ENCODE data around the gene ANKRD29.

Gene ANKRD29

DNA sequence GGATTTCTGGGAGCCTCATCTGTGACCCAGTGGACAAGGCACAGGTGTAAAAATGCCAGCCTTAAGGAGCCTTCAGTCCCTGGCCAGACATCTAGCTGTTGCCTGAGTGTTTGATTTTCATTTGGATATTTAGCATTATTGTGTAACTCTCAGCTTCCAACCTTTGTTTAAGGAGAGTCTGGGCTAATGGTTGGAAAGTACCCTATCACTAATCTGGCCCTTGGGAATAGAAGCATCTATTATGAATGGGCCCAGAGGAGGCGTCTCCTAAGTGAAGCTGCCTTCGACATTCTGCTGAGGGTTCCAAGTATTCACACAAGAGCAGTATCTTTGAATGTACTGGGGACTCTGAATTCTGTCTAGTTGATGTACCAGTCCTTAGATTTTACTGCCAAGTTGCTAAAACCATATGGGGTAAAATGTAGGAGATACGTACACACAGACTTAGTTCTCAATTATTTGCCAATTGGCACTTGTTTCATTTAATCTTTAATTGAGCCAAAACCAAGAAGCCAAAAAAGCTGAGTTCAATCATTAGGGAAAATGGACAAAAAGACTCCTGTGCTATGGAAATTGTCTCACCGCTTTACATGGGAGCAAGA is 7.2 kb upstream of the ANKRD29 start (continued):
- TF ChIP-seq, protein P1, sequence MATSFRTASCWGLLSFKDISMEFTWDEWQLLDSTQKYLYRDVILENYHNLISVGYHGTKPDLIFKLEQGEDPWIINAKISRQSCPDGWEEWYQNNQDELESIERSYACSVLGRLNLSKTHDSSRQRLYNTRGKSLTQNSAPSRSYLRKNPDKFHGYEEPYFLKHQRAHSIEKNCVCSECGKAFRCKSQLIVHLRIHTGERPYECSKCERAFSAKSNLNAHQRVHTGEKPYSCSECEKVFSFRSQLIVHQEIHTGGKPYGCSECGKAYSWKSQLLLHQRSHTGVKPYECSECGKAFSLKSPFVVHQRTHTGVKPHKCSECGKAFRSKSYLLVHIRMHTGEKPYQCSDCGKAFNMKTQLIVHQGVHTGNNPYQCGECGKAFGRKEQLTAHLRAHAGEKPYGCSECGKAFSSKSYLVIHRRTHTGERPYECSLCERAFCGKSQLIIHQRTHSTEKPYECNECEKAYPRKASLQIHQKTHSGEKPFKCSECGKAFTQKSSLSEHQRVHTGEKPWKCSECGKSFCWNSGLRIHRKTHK (tag by site-specific recombination; IDR thresholded peaks at IDR 0.05): no peak

DNA sequence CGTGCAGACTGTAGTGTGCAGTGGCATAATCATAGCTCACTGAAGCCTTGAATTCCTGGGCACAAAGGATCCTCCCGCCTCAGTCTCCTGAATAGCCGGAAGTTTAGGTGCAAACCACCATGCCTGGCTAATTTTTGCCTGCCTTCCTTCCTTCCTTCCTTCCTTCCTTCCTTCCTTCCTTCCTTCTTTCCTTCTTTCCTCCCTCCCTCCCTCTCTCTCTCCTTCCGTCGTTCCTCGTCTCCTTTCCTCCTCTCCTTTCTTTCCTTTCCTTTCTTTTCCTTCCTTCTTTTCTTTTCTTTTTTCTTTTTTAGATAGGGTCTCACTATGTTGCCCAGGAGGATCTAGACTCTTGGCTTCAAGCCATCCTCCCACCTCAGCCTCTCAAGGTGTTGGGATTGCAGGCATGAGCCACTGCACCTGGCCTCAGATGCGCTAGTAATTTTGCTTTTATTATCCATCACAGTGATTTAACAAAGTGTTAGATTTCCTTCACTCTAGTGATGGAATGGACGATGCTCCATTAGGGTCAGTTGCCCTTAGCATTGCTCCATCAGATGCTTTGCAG is 6.6 kb upstream of the ANKRD29 start:
- CTCF ChIA-PET: no interaction called here

DNA sequence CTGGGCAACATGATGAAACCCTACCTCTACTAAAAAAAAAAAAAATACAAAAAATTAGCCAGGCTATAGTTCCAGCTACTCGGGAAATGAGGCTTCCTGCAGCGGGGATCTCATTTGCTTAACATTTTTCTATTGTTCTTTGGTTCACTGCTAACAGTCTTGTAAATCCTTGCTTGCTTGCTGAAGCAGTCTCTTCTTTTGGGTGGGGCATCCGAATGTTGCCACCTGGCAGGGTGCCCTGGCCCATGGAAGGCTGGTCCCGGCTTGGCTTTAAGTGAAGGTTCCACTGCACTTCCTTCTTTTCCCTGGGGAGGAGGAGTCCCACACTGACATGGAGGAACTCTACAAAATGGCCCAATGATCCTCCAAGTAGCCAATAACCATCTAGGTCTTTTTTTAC is 6.0 kb upstream of the ANKRD29 start:
- H3K27ac ChIP-seq (ENCODE audit: extremely low read depth, low read depth, low read length): no peak overlapping the region

More for the DNA sequence above, 6.6 kb upstream of the ANKRD29 start:
- H3K27ac ChIP-seq (ENCODE audit: extremely low read depth, low read depth, low read length): no peak overlapping the region
- H3K4me3 ChIP-seq (ENCODE audit: low read depth, low read length): no peak overlapping the region
- TF ChIP-seq ZNF324 (tag by site-specific recombination; IDR thresholded peaks at IDR 0.05) (no peak), ZNF529 (tag by site-specific recombination; IDR thresholded peaks at IDR 0.05; ENCODE audit: insufficient replicate concordance) (no peak), KLF8 (tag by site-specific recombination; IDR thresholded peaks at IDR 0.05) (no peak), ZNF366 (tag by site-specific recombination; conservative IDR thresholded peaks at IDR 0.05) (peak; percentile 93), MYNN (tag by site-specific recombination; IDR thresholded peaks at IDR 0.05; ENCODE audit: borderline replicate concordance) (no peak), ZNF121 (tag by site-specific recombination; IDR thresholded peaks at IDR 0.05) (peak; percentile 66; the same call in 1 of the 2 replicates)
- POLR2A ChIA-PET: no interaction called here
- no peaks in the 10 kb centered on the region for H3K4me1 ChIP-seq (ENCODE audit: control insufficient read depth, insufficient read depth, low read length)
- H3K9me3 ChIP-seq (ENCODE audit: control insufficient read depth, insufficient read depth, low read depth, low read length): no peaks in the 10 kb centered on the region
- H3K36me3 ChIP-seq (ENCODE audit: control insufficient read depth in 2 of 2, insufficient read depth in 1 of 2, low read length in 2 of 2): no peaks in the 10 kb centered on the region

DNA sequence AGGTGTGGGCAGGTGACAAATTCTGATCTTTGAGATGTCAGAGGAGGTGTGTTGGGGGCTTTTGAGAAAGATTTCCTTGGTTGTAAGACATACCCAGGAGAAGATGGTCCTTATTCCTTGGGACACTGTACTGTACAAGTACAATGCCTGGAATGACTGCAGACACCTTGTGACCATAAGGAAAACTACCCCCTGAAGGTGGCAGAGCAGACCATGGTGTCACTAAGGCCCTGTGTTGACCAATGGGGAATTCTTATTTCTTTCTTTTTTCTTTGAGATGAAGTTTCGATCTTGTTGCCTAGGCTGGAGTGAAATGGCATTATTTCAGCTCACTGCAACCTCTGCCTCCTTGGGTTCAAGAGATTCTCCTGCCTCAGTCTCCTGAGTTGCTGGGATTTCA is 4.4 kb upstream of the ANKRD29 start:
- Histone ChIP-seq H3K9me3 (ENCODE audit: control insufficient read depth, insufficient read depth, low read depth, low read length) (no peaks in the 10 kb centered on the region), H3K36me3 (ENCODE audit: control insufficient read depth in 2 of 2, insufficient read depth in 1 of 2, low read length in 2 of 2) (no peaks in the 10 kb centered on the region), H3K27ac (ENCODE audit: extremely low read depth, low read depth, low read length) (no peak overlapping the region), H3K4me3 (ENCODE audit: low read depth, low read length) (no peak overlapping the region), H3K4me1 (ENCODE audit: control insufficient read depth, insufficient read depth, low read length) (no peaks in the 10 kb centered on the region)
- CTCF ChIA-PET: interaction anchor here (0.6 to 2.4 kb wide), 4 partner anchors 32 to 45 kb away, joined by 3 to 7 read pairs (median 4); no protein-coding TSS in a partner anchor
- no peak for TF ChIP-seq ZNF423 (tag by site-specific recombination; IDR thresholded peaks at IDR 0.05)
- TF ChIP-seq, protein P2, sequence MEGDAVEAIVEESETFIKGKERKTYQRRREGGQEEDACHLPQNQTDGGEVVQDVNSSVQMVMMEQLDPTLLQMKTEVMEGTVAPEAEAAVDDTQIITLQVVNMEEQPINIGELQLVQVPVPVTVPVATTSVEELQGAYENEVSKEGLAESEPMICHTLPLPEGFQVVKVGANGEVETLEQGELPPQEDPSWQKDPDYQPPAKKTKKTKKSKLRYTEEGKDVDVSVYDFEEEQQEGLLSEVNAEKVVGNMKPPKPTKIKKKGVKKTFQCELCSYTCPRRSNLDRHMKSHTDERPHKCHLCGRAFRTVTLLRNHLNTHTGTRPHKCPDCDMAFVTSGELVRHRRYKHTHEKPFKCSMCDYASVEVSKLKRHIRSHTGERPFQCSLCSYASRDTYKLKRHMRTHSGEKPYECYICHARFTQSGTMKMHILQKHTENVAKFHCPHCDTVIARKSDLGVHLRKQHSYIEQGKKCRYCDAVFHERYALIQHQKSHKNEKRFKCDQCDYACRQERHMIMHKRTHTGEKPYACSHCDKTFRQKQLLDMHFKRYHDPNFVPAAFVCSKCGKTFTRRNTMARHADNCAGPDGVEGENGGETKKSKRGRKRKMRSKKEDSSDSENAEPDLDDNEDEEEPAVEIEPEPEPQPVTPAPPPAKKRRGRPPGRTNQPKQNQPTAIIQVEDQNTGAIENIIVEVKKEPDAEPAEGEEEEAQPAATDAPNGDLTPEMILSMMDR (tag by site-specific recombination; IDR thresholded peaks at IDR 0.05): 0 out of 2 replicates have a peak, but pooled peaks have one; percentile 10
- POLR2A ChIA-PET: no interaction called here

More for the DNA sequence above, 6.0 kb upstream of the ANKRD29 start:
- H3K36me3 ChIP-seq (ENCODE audit: control insufficient read depth in 2 of 2, insufficient read depth in 1 of 2, low read length in 2 of 2): no peaks in the 10 kb centered on the region
- TF ChIP-seq KLF1 (tag by site-specific recombination; IDR thresholded peaks at IDR 0.05) (0 out of 2 replicates have a peak, but pooled peaks have one; percentile 35), REPIN1 (tag by site-specific recombination; IDR thresholded peaks at IDR 0.05; ENCODE audit: low read depth) (no peak), ZNF600 (tag by site-specific recombination; IDR thresholded peaks at IDR 0.05) (no peak)
- ChIA-PET POLR2A (no interaction called here), CTCF (no interaction called here)
- no peaks in the 10 kb centered on the region for H3K4me1 ChIP-seq (ENCODE audit: control insufficient read depth, insufficient read depth, low read length)
- no peak overlapping the region for H3K4me3 ChIP-seq (ENCODE audit: low read depth, low read length)
- H3K9me3 ChIP-seq (ENCODE audit: control insufficient read depth, insufficient read depth, low read depth, low read length): no peaks in the 10 kb centered on the region

DNA sequence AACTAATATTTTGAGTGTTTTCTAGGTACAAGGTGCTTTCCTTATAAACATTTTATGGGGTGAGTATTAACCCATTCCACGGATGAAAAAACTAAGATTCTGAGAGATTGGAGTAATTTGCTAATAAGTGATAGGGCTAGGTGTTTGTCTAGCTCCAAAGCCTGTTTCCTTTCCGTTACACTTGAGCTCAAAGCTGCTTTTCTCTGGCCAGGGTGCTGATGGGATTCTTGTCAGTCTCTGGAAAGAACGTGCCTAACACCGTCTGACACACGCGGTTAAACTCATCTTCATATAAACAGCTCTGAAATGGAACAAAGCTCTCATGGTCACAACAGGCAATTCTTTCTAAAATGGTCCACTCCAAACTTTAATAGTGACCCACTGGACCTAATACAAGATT is 2.0 kb upstream of the ANKRD29 start:
- no peaks in the 10 kb centered on the region for H3K36me3 ChIP-seq (ENCODE audit: control insufficient read depth in 2 of 2, insufficient read depth in 1 of 2, low read length in 2 of 2)
- no peaks in the 10 kb centered on the region for H3K9me3 ChIP-seq (ENCODE audit: control insufficient read depth, insufficient read depth, low read depth, low read length)
- POLR2A ChIA-PET: no interaction called here
- H3K4me3 ChIP-seq (ENCODE audit: low read depth, low read length): no peak overlapping the region
- H3K4me1 ChIP-seq (ENCODE audit: control insufficient read depth, insufficient read depth, low read length): peaks cover 3% of the 10 kb centered on the region; the same call in 1 of the 2 replicates
- TF ChIP-seq, protein P3, sequence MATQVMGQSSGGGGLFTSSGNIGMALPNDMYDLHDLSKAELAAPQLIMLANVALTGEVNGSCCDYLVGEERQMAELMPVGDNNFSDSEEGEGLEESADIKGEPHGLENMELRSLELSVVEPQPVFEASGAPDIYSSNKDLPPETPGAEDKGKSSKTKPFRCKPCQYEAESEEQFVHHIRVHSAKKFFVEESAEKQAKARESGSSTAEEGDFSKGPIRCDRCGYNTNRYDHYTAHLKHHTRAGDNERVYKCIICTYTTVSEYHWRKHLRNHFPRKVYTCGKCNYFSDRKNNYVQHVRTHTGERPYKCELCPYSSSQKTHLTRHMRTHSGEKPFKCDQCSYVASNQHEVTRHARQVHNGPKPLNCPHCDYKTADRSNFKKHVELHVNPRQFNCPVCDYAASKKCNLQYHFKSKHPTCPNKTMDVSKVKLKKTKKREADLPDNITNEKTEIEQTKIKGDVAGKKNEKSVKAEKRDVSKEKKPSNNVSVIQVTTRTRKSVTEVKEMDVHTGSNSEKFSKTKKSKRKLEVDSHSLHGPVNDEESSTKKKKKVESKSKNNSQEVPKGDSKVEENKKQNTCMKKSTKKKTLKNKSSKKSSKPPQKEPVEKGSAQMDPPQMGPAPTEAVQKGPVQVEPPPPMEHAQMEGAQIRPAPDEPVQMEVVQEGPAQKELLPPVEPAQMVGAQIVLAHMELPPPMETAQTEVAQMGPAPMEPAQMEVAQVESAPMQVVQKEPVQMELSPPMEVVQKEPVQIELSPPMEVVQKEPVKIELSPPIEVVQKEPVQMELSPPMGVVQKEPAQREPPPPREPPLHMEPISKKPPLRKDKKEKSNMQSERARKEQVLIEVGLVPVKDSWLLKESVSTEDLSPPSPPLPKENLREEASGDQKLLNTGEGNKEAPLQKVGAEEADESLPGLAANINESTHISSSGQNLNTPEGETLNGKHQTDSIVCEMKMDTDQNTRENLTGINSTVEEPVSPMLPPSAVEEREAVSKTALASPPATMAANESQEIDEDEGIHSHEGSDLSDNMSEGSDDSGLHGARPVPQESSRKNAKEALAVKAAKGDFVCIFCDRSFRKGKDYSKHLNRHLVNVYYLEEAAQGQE (tag by site-specific recombination; IDR thresholded peaks at IDR 0.05): peak; percentile 72
- TF ChIP-seq, protein P4, sequence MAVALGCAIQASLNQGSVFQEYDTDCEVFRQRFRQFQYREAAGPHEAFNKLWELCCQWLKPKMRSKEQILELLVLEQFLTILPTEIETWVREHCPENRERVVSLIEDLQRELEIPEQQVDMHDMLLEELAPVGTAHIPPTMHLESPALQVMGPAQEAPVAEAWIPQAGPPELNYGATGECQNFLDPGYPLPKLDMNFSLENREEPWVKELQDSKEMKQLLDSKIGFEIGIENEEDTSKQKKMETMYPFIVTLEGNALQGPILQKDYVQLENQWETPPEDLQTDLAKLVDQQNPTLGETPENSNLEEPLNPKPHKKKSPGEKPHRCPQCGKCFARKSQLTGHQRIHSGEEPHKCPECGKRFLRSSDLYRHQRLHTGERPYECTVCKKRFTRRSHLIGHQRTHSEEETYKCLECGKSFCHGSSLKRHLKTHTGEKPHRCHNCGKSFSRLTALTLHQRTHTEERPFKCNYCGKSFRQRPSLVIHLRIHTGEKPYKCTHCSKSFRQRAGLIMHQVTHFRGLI (tag by site-specific recombination; IDR thresholded peaks at IDR 0.05): no peak
- TF ChIP-seq ZNF548 (tag by site-specific recombination; IDR thresholded peaks at IDR 0.05) (no peak), SETDB1 (IDR thresholded peaks at IDR 0.05; ENCODE audit: insufficient read length, low read length) (no peak)
- no peak overlapping the region for H3K27ac ChIP-seq (ENCODE audit: extremely low read depth, low read depth, low read length)
- CTCF ChIA-PET: interaction anchor here (1.0 to 1.1 kb wide), 2 partner anchors 10 to 19 kb away, joined by 3 read pairs; no protein-coding TSS in a partner anchor

Measured in HEK293 (cell line).